Lower lobe of right lung (tissue), 2 donors: ENCODE measurements around the gene CACNA1C. TPM values are rescaled to one million over a fixed set of nuclear protein-coding genes. Genes with fewer than 3 reads are reported as not detected.

Experiments used
- ATAC-seq, 2 donors: fragments of 200-7000 bp; cut with Tn5 transposase; one replicate each; pipeline ENCODE4 v1.9.1; 2020 to 2022; ENCODE audit warnings: mild to moderate bottlenecking in 2 of 2, moderate library complexity in 2 of 2
- DNase-seq: peaks from one replicate; pipeline ENCODE4 v3.0.0-alpha.2; 2020
- H3K27ac ChIP-seq: fragments of 200-600 bp; one replicate; pipeline ENCODE4 v1.8.0; 2022
- H3K27me3 ChIP-seq: fragments of 200-600 bp; one replicate; pipeline ENCODE4 v1.8.0; 2022; ENCODE audit warnings: low read depth
- H3K36me3 ChIP-seq: fragments of 200-600 bp; one replicate; pipeline ENCODE4 v1.8.0; 2022; ENCODE audit warnings: mild to moderate bottlenecking
- H3K4me1 ChIP-seq: fragments of 200-600 bp; one replicate; pipeline ENCODE4 v1.8.0; 2022
- H3K4me3 ChIP-seq: fragments of 200-600 bp; one replicate; pipeline ENCODE4 v1.8.0; 2022; ENCODE audit warnings: mild to moderate bottlenecking
- H3K9me3 ChIP-seq: fragments of 200-600 bp; one replicate; pipeline ENCODE4 v1.8.0; 2022
- CTCF ChIP-seq: fragments of 200-600 bp; IDR thresholded peaks from one replicate; pipeline ENCODE4 v1.8.0; 2022; ENCODE audit warnings: antibody characterized with exemption, mild to moderate bottlenecking
- intact Hi-C: fragments of 100-400 bp; cut with DNase I; formaldehyde crosslinking; loops from one replicate; pipeline ENCODE4 v1.11.0; 2022
- total RNA-seq: library from RNA; stranded (reverse); fragmentation: NEBNext Ultra II Directional; extraction: Animal tissue kit (Norgen Biotek cat#: 25700); gene quantifications from one replicate; pipeline ENCODE4 v1.2.1, GENCODE V29; 2021
- donor health status: DM: no; HTN: yes; CAD: no; lungs with severe emphysema.

Gene CACNA1C
- total RNA-seq, 1 donor from 2014 or later, result 8.4 TPM

GRCh38 chr12:2608608-2608945 is 555.8 kb downstream of the CACNA1C start:
- Histone ChIP-seq H3K4me1 (peaks cover 4% of the 10 kb centered on the region), H3K9me3 (no peaks in the 10 kb centered on the region), H3K27ac (no peak overlapping the region), H3K36me3 (no peaks in the 10 kb centered on the region), H3K27me3 (no peaks in the 10 kb centered on the region), H3K4me3 (no peak overlapping the region)
- ATAC-seq, result no peak
- no peak for DNase-seq
- TF ChIP-seq CTCF, result no peak
- intact Hi-C loops, result no loop called here

- ATAC-seq (no peak), DNase-seq (no peak)
- no peaks in the 10 kb centered on the region for H3K9me3 ChIP-seq
- no peak for TF ChIP-seq CTCF
- peaks cover 5% of the 10 kb centered on the region for H3K4me1 ChIP-seq
- intact Hi-C loops, result no loop called here
- H3K27me3 ChIP-seq, result no peaks in the 10 kb centered on the region
- no peak overlapping the region for H3K27ac ChIP-seq
- H3K36me3 ChIP-seq, result no peaks in the 10 kb centered on the region
- no peak overlapping the region for H3K4me3 ChIP-seq
Observed at GRCh38 chr12:2609020-2609419, 556.2 kb downstream of the CACNA1C start.

- no peak for ATAC-seq
- H3K4me1 ChIP-seq, result peaks cover 5% of the 10 kb centered on the region
- no peak for TF ChIP-seq CTCF
- intact Hi-C loops, result no loop called here
- H3K27ac ChIP-seq, result no peak overlapping the region
- H3K9me3 ChIP-seq, result no peaks in the 10 kb centered on the region
- H3K27me3 ChIP-seq, result no peaks in the 10 kb centered on the region
- H3K36me3 ChIP-seq, result no peaks in the 10 kb centered on the region
- H3K4me3 ChIP-seq, result no peak overlapping the region
- no peak for DNase-seq
Observed at GRCh38 chr12:2610358-2610757, 557.6 kb downstream of the CACNA1C start.

GRCh38 chr12:2613326-2614073 is 560.7 kb downstream of the CACNA1C start:
- TF ChIP-seq CTCF, result no peak
- H3K27me3 ChIP-seq, result no peaks in the 10 kb centered on the region
- no peak for DNase-seq
- peaks cover 5% of the 10 kb centered on the region for H3K4me1 ChIP-seq
- intact Hi-C loops, result no loop called here
- no peak overlapping the region for H3K4me3 ChIP-seq
- peak; percentile 32 to 59 for ATAC-seq
- peak overlapping the region; percentile 11 for H3K27ac ChIP-seq
- no peaks in the 10 kb centered on the region for H3K36me3 ChIP-seq
- H3K9me3 ChIP-seq, result no peaks in the 10 kb centered on the region

GRCh38 chr12:2614341-2614740 is 561.6 kb downstream of the CACNA1C start:
- H3K27ac ChIP-seq, result peak overlapping the region; percentile 11
- H3K36me3 ChIP-seq, result no peaks in the 10 kb centered on the region
- intact Hi-C loops, result no loop called here
- H3K9me3 ChIP-seq, result no peaks in the 10 kb centered on the region
- H3K4me3 ChIP-seq, result no peak overlapping the region
- no peaks in the 10 kb centered on the region for H3K27me3 ChIP-seq
- DNase-seq (no peak), ATAC-seq (no peak)
- TF ChIP-seq CTCF, result no peak
- peaks cover 5% of the 10 kb centered on the region for H3K4me1 ChIP-seq
